Heart left ventricle (tissue), 16 donors: ENCODE results near the gene SLC39A10. TPM values are rescaled to one million over a fixed set of nuclear protein-coding genes. Genes with fewer than 3 reads are reported as not detected.

Experiments
- ATAC-seq, 4 donors: fragments of 200-7000 bp; cut with Tn5 transposase; one replicate each; pipeline ENCODE4 v1.9.1; 2020 to 2022; ENCODE audit warnings: moderate library complexity in 4 of 4, mild to moderate bottlenecking in 3 of 4, moderate number of reproducible peaks in 1 of 4
- DNase-seq, 5 donors: peaks; one replicate each; pipeline ENCODE4 v3.0.0-alpha.2; 2020
- H3K27ac ChIP-seq, 12 donors: fragments of 200-600 bp; sonication (generic) in 4 of 12; one replicate each; pipeline versions ENCODE4 v1.5.0 to v1.8.0; 2016 to 2022; ENCODE audit warnings: mild to moderate bottlenecking in 2 of 12
- H3K27me3 ChIP-seq, 9 donors: fragments of 200-600 bp; sonication (generic) in 2 of 9; one replicate each; pipeline versions ENCODE4 v1.5.1 to v1.8.0; 2016 to 2022; ENCODE audit warnings: mild to moderate bottlenecking in 3 of 9
- H3K36me3 ChIP-seq, 9 donors: fragments of 200-600 bp; sonication (generic) in 2 of 9; one replicate each; pipeline versions ENCODE4 v1.5.0 to v1.8.0; 2018 to 2022; ENCODE audit warnings: mild to moderate bottlenecking in 2 of 9
- H3K4me1 ChIP-seq, 12 donors: fragments of 200-600 bp; sonication (generic) in 4 of 12; one replicate each; pipeline versions ENCODE4 v1.5.0 to v1.8.0; 2016 to 2022; ENCODE audit warnings: mild to moderate bottlenecking in 3 of 12
- H3K4me3 ChIP-seq, 12 donors: fragments of 200-600 bp; sonication (generic) in 4 of 12; one replicate each; pipeline versions ENCODE4 v1.5.0 to v1.8.0; 2017 to 2022; ENCODE audit warnings: mild to moderate bottlenecking in 9 of 12, moderate library complexity in 4 of 12
- H3K9me3 ChIP-seq, 12 donors: fragments of 200-600 bp; sonication (generic) in 4 of 12; one replicate each; pipeline versions ENCODE4 v1.5.0 to v1.8.0; 2016 to 2022; ENCODE audit warnings: mild to moderate bottlenecking in 1 of 12
- POLR2A ChIP-seq, 2 donors: fragments of 450-650 bp; IDR thresholded peaks; one replicate each; pipeline ENCODE4 v1.6.1; 2017; ENCODE audit warnings: antibody characterized with exemption in 2 of 2, mild to moderate bottlenecking in 2 of 2, moderate library complexity in 2 of 2
- WGBS, 4 donors: extraction: QIAGEN DNeasy Blood & Tissue Kit in 2 of 4; methylation state at CpG; one replicate each; pipeline versions ENCODE4 v1.1.5 to v1.1.7; 2013 to 2018; 5-methylcytosine and 5-hydroxymethylcytosine counted together
- intact Hi-C, 10 donors: fragments of 100-400 bp; cut with DNase I; formaldehyde crosslinking; loops; one replicate each; pipeline versions ENCODE4 v1.11.1 to v1.14.2; 2022
- polyA plus RNA-seq, 2 donors: library from polyadenylated mRNA; stranded (reverse); fragments of 200-250 nt; gene quantifications; one replicate each; pipeline ENCODE4 v1.2.3, GENCODE V29; 2013
- total RNA-seq, 9 donors: library from RNA; depleted of rRNA in 2 of 9; stranded (reverse); fragments of >200 nt in 2 of 9; fragmentation: NEBNext Ultra II Directional in 3 of 9; extraction: Animal tissue kit (Norgen Biotek cat#: 25700) in 3 of 9; gene quantifications; one replicate each; pipeline versions ENCODE4 v1.1.0 to v1.2.4, GENCODE V29; 2016 to 2023
- TF ChIP-seq, protein P1 (sequence below), 12 donors: fragments of 200-600 bp; sonication (generic) in 4 of 12; IDR thresholded peaks; one replicate each; pipeline versions ENCODE4 v1.5.0 to v1.8.0; 2018 to 2022; ENCODE audit warnings: antibody characterized with exemption in 12 of 12, mild to moderate bottlenecking in 5 of 12
- donor health status: ischemic (EF 13 %, LVEDD 7.1; RV severe dilation, severe dysfunction).
- donor health status: healthy with polysubstance abuse.
- donor health status: DM: no; HTN: yes; CAD: no.
- donor health status: DM: no; HTN: no; CAD: no.
- donor health status: ischemic (EF 25% LVEDD 6.9; RV normal size, moderate dysfunction).
- donor health status: ischemic (EF 25% LVEDD 5.7; RV mildly dilated, moderate dysfunction).
- donor health status: healthy.
- donor health status: DM: yes; HTN: yes; CAD: no.
- donor health status: ischemic (EF 35%, LVEDD 5.7; RV mildly dilated, moderate dysfunction).
- donor health status: nonischemic (EF 11% LVEDD 7.7; RV severe dilation, severe dysfunction).
- donor health status: DM: yes; HTN: yes; CAD: no.
- donor health status: PGD.
- donor health status: ischemic (EF 29% LVEDD 5.4; RV normal size, mild dysfunction).
- donor health status: nonischemic (EF 23%, LVEDD 6.1; RV moderate dilation, normal function).

SLC39A10 gene
- total and polyA plus RNA-seq, 11 donors = 3.1 to 18.2 (median 9.2) TPM

DNA sequence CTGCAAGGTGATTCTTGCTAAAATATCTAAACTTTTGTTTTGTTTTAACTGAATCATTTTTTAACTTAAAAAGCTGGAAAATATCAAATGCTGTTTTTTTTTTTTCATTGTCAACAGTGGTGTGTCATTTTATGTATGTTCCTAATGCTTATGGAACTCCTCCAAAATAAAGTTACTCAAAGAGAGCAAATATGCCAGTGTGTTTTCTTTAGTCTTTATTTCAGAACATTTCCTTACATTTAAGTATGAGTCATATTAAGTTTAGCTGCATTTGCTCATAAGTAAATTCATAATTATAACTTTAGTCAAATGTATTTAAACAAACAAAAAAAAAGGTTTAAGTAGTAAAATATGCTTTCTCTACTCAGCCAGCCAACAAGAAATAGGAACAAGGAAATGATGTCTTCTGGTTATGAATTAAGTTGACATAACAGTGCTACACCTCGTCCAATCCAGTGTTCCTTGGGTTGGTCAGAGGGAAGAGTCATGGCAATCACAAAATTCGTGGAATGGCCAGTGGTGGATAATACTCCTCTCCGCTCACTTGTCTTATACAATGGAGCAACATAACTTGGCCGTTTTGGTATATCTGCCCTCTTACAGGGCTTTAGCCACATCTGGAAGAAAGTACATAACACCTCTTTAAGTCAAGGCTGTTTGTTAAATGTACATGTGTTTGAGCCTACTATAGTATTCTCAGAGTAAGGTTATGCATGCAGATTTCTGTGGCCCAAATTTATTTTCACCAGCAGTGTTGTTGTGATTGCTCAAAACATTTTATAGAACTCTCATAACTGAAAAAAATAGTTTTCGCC, 80.7 kb downstream of the SLC39A10 start:
- Histone ChIP-seq H3K27me3 (no peaks in the 10 kb centered on the region), H3K4me1 (no peaks in the 10 kb centered on the region), H3K4me3 (no peak overlapping the region), H3K9me3 (no peaks in the 10 kb centered on the region), H3K36me3 (peaks cover 0 to 32% (median 13%) of the 10 kb centered on the region in 9 donors), H3K27ac (no peak overlapping the region)
- 84 to 90% (median 87%) methylated on average over 5 of the region's 5 CpGs for WGBS, 4 donors
- TF ChIP-seq POLR2A (IDR thresholded peaks at IDR 0.05) = no peak
- TF ChIP-seq, protein P1, sequence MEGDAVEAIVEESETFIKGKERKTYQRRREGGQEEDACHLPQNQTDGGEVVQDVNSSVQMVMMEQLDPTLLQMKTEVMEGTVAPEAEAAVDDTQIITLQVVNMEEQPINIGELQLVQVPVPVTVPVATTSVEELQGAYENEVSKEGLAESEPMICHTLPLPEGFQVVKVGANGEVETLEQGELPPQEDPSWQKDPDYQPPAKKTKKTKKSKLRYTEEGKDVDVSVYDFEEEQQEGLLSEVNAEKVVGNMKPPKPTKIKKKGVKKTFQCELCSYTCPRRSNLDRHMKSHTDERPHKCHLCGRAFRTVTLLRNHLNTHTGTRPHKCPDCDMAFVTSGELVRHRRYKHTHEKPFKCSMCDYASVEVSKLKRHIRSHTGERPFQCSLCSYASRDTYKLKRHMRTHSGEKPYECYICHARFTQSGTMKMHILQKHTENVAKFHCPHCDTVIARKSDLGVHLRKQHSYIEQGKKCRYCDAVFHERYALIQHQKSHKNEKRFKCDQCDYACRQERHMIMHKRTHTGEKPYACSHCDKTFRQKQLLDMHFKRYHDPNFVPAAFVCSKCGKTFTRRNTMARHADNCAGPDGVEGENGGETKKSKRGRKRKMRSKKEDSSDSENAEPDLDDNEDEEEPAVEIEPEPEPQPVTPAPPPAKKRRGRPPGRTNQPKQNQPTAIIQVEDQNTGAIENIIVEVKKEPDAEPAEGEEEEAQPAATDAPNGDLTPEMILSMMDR (IDR thresholded peaks at IDR 0.05) = no peak
- DNase-seq = no peak
- ATAC-seq = no peak
- intact Hi-C loops = no loop called here

DNA sequence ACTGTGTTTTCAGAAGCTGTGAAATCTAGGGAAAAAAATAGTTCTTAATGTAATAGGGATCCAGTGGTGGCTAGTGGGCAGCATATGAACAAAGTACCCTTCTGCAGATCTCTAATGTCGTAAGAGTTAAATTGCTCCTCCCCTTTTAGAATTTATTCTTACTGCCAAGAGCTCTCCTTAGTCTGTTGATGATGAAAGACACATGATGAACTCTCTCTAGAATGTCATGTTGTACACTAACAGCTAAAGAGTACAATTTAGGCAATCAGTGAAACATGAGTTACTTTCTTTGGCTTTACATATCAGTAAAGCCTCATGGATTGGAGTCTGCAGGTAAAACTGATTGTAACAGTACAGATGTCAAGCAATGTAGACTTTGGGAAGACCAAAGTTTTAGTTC, 84.2 kb downstream of the SLC39A10 start:
- no peak for DNase-seq
- intact Hi-C loops = no loop called here
- WGBS, 4 donors = 91 to 100% (median 93%) methylated on average over 1 of the region's 1 CpG

DNA sequence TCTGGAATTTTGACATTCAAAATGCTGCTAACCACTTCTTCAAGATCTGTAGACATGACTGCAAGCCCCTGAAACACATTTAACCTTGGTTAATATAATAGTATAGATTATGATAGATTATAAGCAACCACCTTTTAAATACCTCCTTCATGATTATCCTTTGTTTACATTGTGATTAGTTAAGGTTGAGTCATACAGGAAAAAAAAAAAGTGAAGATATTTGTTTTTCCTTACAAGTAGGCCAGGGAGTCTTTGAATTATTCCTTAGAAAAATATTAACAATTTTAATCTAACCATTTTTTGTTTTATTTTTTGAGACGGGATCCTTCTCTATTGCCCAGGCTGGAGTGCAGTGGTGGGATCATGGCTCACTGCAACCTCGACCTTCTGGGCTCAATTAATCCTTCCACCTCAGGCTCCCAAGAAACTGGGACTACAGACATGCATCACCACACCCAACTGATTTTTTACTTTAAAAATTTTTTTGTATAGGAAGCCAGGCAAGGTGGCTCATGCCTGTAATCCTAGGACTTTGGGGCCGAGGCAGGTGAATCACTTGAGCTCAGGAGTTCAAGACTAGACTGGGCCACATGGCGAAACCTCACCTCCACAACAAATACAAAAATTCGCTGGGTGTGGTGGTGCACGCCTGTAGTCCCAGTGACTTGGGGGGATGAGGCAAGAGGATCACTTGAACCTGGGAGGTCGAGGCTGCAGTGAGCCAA, 99.4 kb downstream of the SLC39A10 start:
- Histone ChIP-seq H3K27me3 (no peaks in the 10 kb centered on the region), H3K4me3 (no peak overlapping the region), H3K9me3 (peaks cover 0 to 11% (median 0%) of the 10 kb centered on the region in 12 donors), H3K4me1 (no peaks in the 10 kb centered on the region), H3K36me3 (no peaks in the 10 kb centered on the region), H3K27ac (no peak overlapping the region)
- 74 to 89% (median 81%) methylated on average over 7 of the region's 7 CpGs for WGBS, 4 donors
- TF ChIP-seq, protein P1 (IDR thresholded peaks at IDR 0.05) = no peak
- no peak for TF ChIP-seq POLR2A (IDR thresholded peaks at IDR 0.05)
- no peak for DNase-seq
- no peak for ATAC-seq
- intact Hi-C loops = no loop called here

More for the DNA sequence above, 84.2 kb downstream of the SLC39A10 start:
- Histone ChIP-seq H3K36me3 (peaks cover 0 to 7% (median 0%) of the 10 kb centered on the region in 9 donors), H3K4me3 (no peak overlapping the region), H3K9me3 (no peaks in the 10 kb centered on the region), H3K27me3 (no peaks in the 10 kb centered on the region), H3K4me1 (no peaks in the 10 kb centered on the region), H3K27ac (no peak overlapping the region)
- no peak for TF ChIP-seq POLR2A (IDR thresholded peaks at IDR 0.05)
- TF ChIP-seq, protein P1 (IDR thresholded peaks at IDR 0.05) = no peak
- no peak for ATAC-seq

- WGBS, 4 donors = 90 to 100% (median 92%) methylated on average over 2 to 3 of the region's 3 CpGs
- Histone ChIP-seq H3K4me1 (no peaks in the 10 kb centered on the region), H3K9me3 (peaks cover 0 to 25% (median 1%) of the 10 kb centered on the region in 12 donors), H3K27ac (no peak overlapping the region), H3K4me3 (no peak overlapping the region), H3K36me3 (no peaks in the 10 kb centered on the region), H3K27me3 (no peaks in the 10 kb centered on the region)
- no peak for ATAC-seq
- no peak for TF ChIP-seq POLR2A (IDR thresholded peaks at IDR 0.05)
- TF ChIP-seq, protein P1 (IDR thresholded peaks at IDR 0.05) = no peak
- intact Hi-C loops = no loop called here
- DNase-seq = no peak
Measured at GRCh38 chr2:195758846-195759245, 101.8 kb downstream of the SLC39A10 start.
